BE2C (cell line): ENCODE results near the gene NF1.

ENCODE experiments used
- DNase-seq: peaks from one replicate; pipeline ENCODE4 v3.0.0-alpha.2; 2020
- H3K27me3 ChIP-seq: fragments of 250-450 bp; sonication (Bioruptor Pico); 2 replicates; pipeline ENCODE4 v1.5.1; 2020; ENCODE audit warnings: mild to moderate bottlenecking
- H3K36me3 ChIP-seq: fragments of 250-450 bp; sonication (Bioruptor Pico); 2 replicates; pipeline ENCODE4 v1.5.1; 2020; ENCODE audit warnings: mild to moderate bottlenecking
- H3K4me1 ChIP-seq: fragments of 250-450 bp; sonication (Bioruptor Pico); 2 replicates; pipeline ENCODE4 v1.5.1; 2020
- H3K4me3 ChIP-seq: 2 replicates; pipeline ENCODE4 v1.5.1; 2011; ENCODE audit warnings: low read depth, low read length
- H3K9me3 ChIP-seq: fragments of 250-450 bp; sonication (Bioruptor Pico); 2 replicates; pipeline ENCODE4 v1.5.1; 2020
- CTCF ChIP-seq: IDR thresholded peaks from 2 replicates; pipeline ENCODE4 v1.5.1; 2012; ENCODE audit warnings: mild to moderate bottlenecking, low read depth, low read length

NF1 gene

DNA sequence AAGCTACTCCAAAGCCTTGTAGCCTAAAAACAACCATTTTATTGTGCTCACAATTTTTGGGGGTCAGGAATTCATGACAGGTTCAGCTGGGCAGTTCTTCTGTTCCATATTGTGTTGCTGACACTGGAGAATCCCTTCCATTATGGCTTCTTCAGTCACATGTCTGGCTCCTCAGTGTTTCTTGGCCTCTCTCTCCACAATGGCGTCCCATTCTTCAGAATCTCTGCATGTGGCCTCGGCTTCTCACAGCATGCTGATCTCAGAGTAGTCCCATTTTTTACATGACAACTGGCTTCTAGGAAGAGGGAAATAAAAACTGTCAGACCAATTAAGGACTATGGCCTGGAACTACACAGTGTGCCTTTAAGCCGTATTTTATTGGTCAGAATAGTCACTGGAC lies 49.7 kb downstream of the NF1 start:
- no peak for DNase-seq
- no peaks in the 10 kb centered on the region for H3K27me3 ChIP-seq
- H3K36me3 ChIP-seq = no peaks in the 10 kb centered on the region
- H3K4me1 ChIP-seq = no peaks in the 10 kb centered on the region
- H3K9me3 ChIP-seq = no peaks in the 10 kb centered on the region
- H3K4me3 ChIP-seq = no peak overlapping the region
- TF ChIP-seq CTCF = no peak

DNA sequence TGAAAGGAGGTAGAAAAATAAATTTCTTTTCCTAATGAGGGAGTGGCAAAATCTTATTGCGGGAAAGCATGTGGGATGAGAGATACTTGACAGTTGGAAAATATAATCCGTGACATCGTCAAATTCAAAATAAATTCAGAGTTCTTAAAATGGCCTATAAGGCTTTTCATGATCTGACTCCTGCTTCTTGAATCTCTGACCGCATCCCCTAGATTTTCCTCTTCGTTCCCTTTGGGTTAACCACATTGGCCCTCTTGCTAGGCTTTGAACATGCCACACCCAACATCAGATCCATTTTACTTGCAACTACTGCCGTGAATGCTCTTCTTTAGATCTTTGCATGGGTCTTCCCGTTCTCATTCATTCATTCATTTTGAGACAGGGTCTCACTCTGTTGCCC lies 50.1 kb downstream of the NF1 start:
- no peaks in the 10 kb centered on the region for H3K27me3 ChIP-seq
- no peak for TF ChIP-seq CTCF
- no peak overlapping the region for H3K4me3 ChIP-seq
- no peaks in the 10 kb centered on the region for H3K9me3 ChIP-seq
- no peaks in the 10 kb centered on the region for H3K4me1 ChIP-seq
- no peak for DNase-seq
- H3K36me3 ChIP-seq = no peaks in the 10 kb centered on the region

- Histone ChIP-seq H3K4me1 (no peaks in the 10 kb centered on the region), H3K9me3 (no peaks in the 10 kb centered on the region), H3K36me3 (no peaks in the 10 kb centered on the region), H3K4me3 (no peak overlapping the region), H3K27me3 (no peaks in the 10 kb centered on the region)
- no peak for TF ChIP-seq CTCF
- DNase-seq = no peak
Observed at GRCh38 chr17:31147507-31148202, 52.9 kb downstream of the NF1 start.

GRCh38 chr17:31148205-31148604 lies 53.4 kb downstream of the NF1 start:
- Histone ChIP-seq H3K36me3 (no peaks in the 10 kb centered on the region), H3K4me1 (no peaks in the 10 kb centered on the region), H3K9me3 (no peaks in the 10 kb centered on the region), H3K4me3 (no peak overlapping the region), H3K27me3 (no peaks in the 10 kb centered on the region)
- DNase-seq = no peak
- no peak for TF ChIP-seq CTCF

DNA sequence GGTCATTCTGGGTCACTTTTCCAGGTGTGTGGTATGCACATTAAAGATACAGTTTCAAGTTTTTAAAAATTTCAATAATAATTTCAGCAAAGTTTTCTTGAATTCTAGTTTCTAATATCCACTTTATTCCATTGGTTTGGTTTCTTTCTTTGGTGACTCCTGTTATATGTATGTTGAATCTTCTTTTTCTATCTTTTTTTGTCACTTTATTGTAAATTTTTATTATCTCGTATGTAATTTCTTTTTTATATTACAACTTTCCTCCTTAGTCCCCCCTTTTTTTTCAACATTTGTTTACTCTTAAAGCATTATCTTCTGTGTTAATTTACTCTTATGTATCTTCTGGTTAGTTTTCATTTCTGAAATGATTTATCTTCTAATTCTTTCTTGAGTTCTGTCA lies 57.5 kb downstream of the NF1 start:
- Histone ChIP-seq H3K9me3 (no peaks in the 10 kb centered on the region), H3K36me3 (no peaks in the 10 kb centered on the region), H3K4me1 (no peaks in the 10 kb centered on the region), H3K4me3 (no peak overlapping the region), H3K27me3 (no peaks in the 10 kb centered on the region)
- DNase-seq = no peak
- no peak for TF ChIP-seq CTCF

GRCh38 chr17:31155208-31155810 lies 60.5 kb downstream of the NF1 start:
- Histone ChIP-seq H3K36me3 (no peaks in the 10 kb centered on the region), H3K9me3 (no peaks in the 10 kb centered on the region), H3K4me1 (no peaks in the 10 kb centered on the region), H3K27me3 (no peaks in the 10 kb centered on the region), H3K4me3 (no peak overlapping the region)
- no peak for DNase-seq
- no peak for TF ChIP-seq CTCF
